MV-4-11 (cell line): Measurements from ENCODE around the gene MOCS3.

ENCODE experiments used
- DNase-seq: peaks from one replicate; lab custom pipeline; 2025; lab: John Stamatoyannopoulos, UW

The MOCS3 gene, protein sequence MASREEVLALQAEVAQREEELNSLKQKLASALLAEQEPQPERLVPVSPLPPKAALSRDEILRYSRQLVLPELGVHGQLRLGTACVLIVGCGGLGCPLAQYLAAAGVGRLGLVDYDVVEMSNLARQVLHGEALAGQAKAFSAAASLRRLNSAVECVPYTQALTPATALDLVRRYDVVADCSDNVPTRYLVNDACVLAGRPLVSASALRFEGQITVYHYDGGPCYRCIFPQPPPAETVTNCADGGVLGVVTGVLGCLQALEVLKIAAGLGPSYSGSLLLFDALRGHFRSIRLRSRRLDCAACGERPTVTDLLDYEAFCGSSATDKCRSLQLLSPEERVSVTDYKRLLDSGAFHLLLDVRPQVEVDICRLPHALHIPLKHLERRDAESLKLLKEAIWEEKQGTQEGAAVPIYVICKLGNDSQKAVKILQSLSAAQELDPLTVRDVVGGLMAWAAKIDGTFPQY

DNA sequence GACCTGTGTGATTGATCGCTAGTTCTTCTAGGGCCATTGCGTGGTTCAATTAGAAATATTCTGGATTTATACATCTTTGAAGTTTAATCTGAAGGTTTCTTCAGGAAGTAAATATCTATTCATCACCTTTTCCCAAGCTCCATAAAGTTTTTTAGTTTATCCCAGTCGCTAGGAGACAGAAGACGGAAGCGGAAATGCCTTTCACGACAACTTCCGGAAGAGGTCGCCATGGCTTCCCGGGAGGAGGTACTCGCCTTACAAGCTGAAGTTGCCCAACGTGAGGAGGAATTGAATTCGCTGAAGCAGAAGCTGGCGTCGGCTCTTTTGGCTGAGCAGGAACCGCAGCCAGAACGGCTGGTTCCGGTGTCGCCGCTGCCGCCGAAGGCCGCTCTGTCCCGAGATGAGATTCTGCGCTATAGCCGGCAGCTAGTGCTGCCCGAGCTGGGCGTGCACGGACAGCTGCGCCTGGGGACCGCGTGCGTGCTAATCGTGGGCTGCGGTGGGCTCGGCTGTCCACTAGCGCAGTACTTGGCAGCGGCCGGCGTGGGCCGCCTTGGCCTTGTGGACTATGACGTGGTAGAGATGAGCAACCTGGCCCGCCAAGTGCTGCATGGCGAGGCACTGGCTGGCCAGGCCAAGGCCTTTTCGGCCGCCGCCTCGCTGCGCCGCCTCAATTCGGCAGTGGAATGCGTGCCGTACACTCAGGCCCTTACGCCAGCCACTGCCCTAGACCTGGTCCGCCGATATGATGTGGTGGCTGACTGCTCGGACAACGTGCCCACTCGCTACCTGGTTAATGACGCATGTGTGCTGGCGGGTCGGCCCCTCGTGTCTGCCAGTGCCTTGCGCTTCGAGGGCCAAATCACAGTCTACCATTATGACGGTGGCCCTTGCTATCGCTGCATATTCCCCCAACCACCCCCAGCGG is at the start of gene MOCS3:
TSS of gene MOCS3 (plus strand) at position 204 of the 928 bp plus-strand sequence. CDS start at position 229, 25 bp downstream.
- peak; percentile 94 for DNase-seq

DNA sequence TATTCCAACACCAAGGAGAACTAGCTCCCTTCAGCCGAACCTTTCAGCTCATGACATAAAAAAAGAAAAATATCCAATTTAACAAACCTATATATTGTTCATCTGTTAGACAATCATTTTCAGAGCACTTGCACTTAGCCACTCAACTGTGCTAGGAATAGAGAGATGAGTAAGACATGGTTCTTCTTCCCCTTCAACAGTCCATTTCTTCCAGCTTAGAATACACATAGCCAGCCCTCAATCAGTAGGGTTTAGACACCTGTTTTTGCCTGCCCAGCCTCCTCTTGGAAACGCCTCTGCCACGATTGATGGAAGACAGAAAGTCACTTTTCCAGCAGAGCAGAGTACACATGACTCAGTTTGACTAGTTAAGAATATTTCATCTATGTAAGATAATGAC is 49.2 kb upstream of the MOCS3 start:
- DNase-seq, result peak; percentile 18

DNA sequence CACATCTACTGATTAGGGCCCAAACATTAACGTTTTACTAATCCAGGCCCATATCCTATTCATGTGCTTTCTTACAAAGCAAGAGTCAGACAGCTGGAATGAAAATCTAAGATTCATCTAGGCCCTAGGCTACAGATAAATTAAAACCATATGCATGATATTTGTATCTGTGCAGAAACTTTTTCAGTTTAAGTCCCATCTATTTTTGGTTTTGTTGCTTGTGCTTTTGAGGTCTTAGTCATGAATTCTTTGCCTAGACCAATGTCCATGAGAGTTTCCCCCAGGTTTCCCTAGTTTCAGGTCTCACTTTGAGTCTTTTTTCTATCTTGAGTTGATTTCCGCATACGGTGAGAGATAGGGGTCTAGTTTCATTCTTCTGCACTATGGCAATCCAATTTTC is 47.6 kb upstream of the MOCS3 start:
- no peak for DNase-seq

DNA sequence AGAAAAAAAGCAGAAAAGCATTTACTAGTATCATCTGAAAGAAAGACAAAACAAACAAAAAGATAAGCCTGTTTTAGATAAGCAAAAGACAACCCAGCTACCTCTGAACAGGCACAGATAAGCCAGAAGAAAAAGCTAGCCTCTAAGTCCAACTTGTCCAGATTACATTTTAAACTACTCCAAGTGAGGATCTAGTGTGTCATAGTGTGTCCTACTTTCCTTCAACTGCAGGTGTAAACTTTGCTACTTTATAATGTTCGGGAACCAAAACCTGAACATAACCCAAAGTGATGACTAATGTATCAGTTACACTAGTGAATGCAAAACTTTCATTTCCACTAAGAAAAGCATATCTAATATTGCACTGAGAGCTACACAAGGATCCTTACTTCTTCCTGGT is 46.9 kb upstream of the MOCS3 start:
- DNase-seq, result no peak

DNA sequence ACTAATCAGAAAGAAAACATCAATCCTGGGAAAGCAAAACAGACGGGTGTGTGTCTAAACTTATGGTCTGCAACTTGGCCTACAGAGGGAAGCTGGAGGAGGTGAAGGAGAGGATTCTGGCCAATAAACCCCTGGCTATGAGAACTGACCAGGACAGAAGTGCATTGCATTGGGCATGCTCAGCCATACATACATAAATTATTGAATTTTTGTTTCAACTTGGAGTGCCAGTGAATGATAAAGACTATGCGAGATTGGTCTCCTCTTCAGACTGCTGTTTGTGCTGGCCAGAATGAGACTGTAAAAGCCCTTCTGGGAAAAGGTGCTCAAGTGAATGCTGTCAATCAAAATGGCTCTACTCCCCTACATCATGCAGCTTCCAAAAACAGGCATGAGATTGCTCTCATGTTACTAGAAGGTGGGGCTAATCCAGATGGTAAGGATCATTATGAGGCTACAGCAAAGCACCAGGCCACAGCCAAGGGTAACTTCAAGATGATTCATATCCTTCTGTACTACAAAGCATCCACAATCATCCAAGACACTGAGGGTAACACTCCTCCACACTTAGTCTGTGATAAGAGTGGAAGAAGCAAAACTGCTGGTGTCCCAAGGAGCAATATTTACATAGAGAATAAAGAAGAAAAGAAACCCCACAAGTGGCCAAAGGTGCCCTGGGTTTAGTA is 44.8 kb upstream of the MOCS3 start:
- peak; percentile 52 for DNase-seq

DNA sequence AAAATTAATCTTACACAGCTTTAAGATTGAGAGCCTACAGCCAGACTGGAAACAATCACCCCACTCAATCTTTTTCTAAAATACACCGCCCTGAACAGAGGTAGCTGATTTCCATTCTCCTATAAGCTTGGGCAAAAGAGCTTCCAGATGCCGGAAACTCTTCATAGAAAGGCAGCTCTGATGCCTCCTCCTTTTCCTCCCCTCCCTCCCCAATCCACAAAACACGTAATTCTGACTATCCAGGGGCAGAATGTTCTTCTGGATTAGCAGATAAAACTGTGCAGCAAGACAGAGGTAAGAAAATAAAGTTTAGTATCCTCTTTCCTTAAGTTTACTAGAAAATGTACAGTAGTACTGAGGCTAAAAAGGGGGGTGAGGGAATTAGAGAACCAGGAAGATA is 43.2 kb upstream of the MOCS3 start:
- DNase-seq, result no peak

DNA sequence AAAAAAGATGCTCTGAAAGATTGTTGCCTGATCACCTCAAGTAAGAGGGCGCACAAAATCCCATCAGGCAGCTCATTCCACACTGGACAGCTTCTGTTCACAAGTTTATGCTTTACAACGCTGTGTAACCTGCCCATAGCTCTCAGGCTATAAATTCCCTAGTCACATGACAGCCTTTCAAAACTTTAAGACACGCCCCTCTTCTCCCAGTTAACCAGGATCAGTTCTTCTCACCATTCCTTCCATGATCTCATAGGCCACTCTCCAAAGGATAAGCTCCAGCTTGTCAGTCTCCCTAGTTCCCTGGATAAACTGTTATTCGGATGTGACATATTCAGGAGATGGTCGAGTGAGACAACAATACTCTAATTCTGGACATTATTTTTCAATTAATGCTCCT is 42.4 kb upstream of the MOCS3 start:
- DNase-seq, result no peak

DNA sequence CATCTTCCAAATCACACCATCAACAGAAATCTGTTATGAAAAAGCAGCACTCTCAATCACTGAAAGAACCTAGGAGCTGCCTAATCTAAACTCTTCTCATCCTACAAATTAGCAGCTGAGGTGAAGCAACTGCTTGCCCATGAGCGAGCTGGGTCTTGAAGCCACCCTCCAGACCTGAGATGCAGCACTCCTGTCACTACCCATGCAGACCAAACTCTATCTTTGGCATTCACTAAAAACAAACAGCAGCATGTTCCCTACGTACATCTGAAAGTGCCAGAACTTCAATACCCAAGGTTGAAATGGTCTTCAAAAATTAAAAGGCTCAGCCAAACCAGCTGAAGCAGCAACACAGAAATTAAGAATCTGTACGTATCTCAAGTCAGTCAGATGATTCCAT is 41.7 kb upstream of the MOCS3 start:
- no peak for DNase-seq

DNA sequence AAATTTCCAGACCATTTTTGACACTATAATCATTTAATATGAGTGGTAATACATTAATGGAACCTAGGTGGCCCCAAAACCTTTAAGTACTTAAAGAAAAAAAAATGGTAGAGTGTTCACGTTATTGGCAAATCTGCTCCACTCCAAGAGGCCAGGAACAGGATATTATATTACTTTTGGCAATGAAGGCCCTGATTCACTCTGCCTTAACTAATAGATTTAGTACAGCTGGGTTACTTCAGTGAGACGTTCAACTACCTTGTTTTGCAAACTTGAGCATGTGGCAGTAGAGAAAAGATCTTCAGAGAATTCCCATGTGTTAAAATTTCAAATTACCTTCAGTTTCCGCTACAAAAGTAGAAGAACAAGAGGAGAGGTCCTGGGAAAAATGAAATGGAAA is 40.2 kb upstream of the MOCS3 start:
- no peak for DNase-seq

DNA sequence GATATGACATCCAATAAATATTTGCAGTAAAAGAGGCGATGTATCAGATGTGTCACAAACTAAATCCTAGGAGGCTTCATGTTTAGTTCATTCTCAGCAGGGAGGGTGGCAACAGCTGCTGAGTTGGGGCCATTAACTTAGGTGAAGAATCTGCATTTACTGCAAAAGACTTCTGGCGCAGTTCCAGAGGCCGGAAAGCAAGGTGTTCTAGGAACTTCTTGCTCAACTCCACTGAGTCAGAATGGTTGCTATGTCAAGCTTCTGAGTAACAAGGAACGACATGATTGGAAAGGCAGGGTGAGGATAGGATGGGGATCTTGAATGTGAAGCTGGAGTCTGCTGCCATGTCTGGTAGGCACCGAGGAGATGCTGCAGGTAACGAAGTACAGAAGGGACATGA is 39.1 kb upstream of the MOCS3 start:
- DNase-seq, result no peak

DNA sequence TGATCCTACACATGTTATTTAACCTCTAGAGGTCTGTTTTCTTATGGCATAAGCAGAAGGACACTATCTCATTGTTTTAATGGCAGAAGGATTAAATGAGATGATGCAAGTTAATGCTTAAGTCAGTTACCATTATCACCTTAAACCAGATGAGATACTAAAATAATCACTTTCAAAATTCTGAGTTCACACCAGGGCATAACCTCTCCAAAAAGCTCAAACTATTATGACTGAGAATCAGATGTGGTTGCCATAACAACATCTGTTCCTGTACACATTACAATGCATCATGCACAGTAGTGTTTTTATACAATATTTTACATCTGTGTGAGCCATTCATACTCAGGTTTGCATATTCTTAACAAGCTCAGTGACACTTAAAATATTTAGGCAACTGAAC is 37.6 kb upstream of the MOCS3 start:
- DNase-seq, result no peak

DNA sequence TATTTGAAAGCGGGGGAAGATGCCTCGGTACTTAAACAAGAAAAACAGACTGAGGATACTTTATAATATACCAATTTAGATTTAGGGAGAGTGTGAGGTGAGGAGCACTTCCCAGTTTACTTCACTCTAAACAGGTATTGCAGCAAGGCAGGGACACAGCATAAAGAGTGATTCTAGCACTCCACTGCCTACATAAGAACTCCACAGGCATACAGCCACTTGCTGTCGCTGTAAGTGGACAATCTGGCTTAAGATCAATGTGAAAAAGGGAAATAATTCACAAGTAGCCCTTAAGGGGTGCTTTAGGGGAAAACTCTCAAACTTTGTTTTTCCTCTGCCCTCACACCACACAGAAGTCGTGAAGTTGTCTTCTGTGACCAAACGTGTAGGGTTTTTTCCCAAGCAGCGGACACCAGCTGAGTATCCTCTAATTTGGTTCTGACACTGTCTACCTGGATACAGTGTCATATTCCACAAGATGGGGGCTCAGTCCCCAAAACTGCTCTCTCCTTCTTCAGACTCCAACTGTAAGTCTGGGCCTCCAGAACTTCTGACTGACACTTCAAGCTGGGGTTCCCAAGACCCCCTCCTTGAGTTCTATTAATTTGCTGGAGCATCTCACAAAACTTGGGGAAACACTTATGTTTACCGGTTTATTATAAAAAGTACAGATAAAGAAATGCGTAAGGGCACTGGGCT is 36.7 kb upstream of the MOCS3 start:
- no peak for DNase-seq

DNA sequence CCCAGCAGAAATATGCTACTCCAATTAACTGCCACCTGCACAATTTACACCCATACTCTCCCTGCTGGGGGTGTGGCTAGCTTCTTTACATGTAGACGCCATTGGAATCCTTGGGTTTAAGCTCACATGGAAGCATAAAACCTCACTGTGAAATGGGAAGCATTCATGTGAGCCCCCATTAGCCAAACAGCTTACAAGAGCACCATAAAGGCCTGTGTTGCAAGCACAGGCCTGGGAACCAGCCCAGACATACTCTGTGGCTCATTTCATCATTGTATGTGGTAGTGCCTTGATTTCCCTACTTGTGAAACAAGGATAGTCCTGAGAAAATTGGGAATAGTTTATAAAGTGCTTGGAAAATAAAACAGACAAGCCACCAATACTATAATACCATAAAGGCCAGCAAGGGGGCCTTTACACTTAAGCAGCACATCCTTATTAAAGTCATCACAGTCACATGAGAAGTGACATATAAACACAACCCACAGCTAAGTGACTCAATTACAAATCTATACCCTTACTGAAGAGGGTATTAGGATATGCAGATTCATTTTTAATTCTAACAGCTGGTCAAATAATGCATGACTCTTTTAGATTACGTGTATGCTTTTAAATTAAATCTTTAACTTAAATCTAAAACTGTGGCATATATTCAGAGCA is 34.2 kb upstream of the MOCS3 start:
- no peak for DNase-seq

DNA sequence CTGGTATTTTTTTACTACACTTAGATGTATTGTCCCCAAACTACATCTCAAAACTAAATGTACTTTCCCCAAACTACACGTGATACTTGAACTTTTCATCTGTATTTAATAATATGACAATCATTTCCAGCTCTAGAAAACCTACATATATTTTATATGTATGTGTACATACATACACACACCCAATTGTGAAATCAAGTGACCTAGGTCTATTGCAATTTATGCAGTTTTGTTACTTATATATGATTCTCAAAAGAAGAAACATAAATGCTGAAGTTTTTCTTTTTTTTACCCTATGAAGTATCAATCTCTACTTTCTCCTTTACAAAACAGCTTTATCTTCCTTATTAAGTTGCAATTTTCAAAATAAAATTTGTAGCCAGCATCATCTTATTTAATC is 32.1 kb upstream of the MOCS3 start:
- DNase-seq, result no peak

DNA sequence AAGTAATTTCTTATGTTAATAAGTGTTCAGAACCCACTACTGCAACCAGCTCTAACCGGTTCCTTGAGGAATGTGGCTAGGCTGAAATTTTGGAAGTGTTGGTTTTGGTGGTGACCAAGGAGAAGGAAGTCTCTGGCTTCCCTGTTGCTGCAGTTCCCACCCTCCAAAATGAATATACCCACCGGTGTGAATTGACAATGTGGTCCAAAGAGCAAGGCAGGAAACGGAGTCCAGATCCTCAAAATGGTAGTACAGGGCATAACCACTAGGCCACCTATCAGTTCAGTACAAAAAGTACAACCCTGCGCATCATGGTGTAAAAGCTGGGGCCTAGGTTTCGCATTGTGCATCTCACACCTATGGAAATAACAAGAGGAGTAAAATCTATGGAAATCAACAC is 30.1 kb upstream of the MOCS3 start:
- no peak for DNase-seq

DNA sequence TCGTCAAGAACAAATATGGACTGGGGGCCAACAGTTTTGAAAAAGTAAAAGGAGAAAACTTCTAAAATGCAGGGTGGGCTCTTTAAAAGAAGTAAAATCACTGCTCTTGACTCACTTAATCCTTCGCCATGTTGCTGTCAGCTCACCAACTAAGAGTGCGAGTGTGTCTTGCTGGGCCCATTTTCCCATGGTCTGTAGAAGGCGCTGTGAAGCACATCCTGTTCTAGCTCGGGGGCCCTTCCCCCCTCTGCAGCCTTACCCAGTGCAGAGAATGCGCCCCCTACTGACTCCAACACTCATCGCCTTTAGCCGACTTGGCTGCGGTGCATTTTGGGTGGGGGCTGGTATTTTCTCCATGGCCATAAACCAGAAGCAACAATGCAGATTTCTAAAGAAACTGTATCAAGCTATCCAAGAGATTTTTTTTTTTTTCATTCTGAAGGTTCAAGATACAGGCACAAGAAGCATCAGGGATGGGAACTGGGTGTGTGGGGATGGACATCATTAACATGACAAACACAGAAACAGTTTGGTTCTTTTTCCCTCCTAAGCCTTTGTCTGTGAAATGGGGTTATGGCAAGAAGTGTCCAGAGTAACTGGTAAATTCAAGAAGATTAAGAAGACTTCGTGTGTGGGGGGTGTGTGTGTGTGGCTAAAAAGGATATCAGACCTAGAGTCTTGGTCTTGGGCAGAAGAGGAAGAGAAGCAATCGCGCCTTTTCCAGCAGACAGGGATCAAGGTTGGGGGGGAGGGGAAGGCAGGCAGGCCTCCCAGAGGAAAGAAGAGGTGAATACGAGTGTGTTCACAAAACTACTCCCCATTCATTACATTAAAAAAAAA is 29.1 kb upstream of the MOCS3 start:
- DNase-seq, result peak; percentile 93

DNA sequence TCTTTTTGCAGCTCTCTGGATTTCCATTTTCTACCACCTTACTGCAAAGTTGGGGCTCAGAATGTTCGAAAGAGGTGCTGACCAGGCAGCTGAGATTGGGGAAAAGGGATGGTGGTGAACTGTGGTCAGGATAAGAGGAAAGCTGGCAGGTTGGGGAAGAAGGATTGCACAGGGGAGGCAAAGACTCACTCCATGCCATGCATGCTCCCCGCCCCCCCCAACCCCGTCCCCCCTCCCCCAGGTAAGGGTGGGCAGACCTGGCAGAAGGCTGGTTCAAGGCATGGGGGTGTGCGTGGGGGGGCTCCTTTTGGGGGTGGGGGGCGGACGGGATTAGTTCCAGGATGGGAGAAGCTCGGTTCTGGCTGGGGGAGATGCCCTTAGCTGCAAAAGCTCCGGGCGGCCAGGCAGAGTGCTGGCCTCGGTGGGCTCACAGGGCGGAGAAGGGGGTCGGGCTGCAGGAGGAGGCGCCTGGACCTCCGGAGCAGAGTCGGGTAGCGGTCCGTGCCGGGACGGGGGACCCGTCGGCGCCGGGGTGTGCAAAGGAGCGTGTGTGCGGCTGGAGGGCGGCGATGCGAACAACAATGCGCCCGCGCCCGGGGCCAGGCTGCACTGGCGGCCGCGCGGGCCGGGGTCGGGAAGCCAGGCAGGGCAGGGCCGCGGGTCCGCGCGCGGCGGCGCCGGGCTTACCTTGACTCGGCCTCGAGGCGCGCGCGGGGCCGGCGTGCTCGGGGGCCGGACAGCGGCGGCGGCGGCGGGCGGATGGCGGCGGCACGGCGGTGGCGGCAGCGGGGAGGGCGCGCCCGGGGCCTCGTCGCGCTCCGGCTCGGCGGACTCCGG is 28.3 kb upstream of the MOCS3 start:
- no peak for DNase-seq

DNA sequence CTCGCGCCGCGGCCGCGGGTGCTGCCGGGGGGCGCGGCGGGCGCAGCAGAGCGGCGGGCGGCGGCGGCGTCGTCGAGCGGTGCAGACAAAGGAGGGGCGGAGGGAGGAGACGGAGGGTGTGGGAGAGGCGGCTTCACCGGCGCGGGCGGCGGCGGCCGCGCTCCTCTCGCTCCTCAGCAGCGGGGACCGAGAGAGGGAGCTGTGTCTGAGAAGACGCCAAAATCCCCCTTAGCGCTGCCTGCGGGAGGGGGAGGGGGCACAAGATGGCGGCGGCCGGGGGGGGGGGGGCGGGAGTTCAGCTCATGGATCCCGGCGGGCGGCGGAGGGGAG is 27.7 kb upstream of the MOCS3 start:
- no peak for DNase-seq

DNA sequence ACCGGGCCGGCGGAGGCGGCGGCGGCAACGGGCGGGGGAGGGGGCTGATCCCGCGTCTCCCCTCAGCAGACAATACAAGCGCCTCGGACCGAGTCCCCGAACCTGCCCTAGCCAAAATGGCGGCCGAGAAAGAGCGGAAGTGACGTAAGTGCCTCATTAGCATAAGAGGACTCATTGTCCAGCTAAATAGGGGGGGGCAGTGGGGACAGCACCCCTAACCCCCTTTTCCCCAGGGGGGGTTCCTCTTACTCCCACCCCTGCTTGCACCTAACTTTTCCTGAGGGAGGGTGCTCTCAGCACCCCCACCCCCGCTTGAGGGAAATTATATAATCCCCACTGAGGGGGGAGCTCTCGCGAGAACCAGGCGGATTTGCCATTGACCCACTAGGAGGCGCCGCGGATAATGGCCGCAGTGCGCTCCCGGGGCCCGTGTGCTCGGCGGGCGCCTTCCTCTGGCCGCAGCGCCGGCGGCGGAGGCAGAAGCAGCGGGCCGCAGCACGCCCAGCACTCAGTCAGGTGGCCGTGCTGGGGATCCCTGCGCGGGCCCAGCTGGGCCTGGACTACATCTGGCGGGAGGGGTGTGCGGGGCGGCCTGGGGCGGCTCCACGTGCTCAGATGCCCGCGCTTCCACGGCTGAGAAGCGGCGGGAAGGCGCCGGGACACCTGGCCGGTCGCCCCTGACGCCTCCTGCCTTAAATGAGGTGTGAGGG is 27.2 kb upstream of the MOCS3 start, which contains the start of gene ADNP:
TSS of gene ADNP (minus strand) at position 132 of the 710 bp plus-strand sequence. CDS start 27,441 bp downstream, outside the sequence.
- DNase-seq, result peak; percentile 92
